ENCODE data around the gene CALML5.

DNA sequence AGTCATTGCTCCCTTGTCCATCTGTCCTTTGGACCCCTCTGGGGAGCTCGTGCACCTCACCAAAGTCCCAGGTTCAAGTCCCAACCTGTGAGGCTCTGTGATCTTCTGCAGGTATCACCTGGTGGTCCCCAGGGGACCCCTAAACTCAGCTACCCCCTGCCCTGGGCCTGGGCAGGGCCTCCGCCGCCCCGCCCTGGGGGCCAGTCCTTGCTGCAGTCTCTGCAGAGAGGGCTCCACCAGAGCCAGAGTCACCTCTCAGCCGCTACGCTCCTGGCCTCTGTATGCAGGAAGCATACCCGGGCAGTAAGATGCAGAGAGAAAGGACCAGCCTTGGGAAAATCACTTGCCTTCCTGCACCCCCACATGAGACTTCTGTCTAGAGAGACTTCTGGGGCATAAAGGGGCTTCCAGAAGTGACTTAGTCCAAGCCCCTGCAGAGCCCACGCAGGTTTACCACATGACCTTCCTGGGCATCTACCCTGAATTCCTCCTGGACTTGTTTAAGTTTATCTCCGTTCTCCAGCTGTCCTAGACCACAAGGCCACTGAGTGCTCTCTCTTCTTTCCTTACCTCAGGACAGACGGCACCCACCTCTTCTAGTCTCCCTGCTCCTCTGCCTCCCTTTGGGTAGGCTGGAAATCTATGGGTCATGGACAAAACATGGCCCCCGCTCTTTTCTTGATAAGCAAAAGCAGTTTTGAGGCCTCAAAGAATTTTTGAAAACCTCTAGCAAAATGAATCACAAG is 21.2 kb downstream of the CALML5 start:
- TF ChIP-seq EZH2 (IDR thresholded peaks at IDR 0.05) (no peak), POLR2AphosphoS5 (IDR thresholded peaks at IDR 0.05; ENCODE audit: borderline replicate concordance, low read depth, low read length) (no peak), FOXP2 (optimal IDR thresholded peaks at IDR 0.05; ENCODE audit: control extremely low read depth, extremely low read length, insufficient read depth) (no peak)

Data from SK-N-MC (cell line).